Glomerular visceral epithelial cell (primary cell): Measurements from ENCODE around the gene NCOA3.
"Not testable (repeated sequence)": the region's sequence is repeated elsewhere in the genome, so short reads cannot be mapped to it uniquely, and the experiment has no call there.

Source experiments
- DNase-seq: peaks from one replicate; pipeline ENCODE4 v3.0.0-alpha.2; 2016; ENCODE audit errors: extremely low spot score

NCOA3 gene

GRCh38 chr20:47501482-47502270 is at the start of gene NCOA3:
TSS of gene NCOA3 (plus strand) at chr20:47501887. CDS start at chr20:47622248, 120,361 bp downstream.
- DNase-seq = peak; percentile 97

GRCh38 chr20:47452736-47453161 is 48.9 kb upstream of the NCOA3 start:
- no peak for DNase-seq

DNA sequence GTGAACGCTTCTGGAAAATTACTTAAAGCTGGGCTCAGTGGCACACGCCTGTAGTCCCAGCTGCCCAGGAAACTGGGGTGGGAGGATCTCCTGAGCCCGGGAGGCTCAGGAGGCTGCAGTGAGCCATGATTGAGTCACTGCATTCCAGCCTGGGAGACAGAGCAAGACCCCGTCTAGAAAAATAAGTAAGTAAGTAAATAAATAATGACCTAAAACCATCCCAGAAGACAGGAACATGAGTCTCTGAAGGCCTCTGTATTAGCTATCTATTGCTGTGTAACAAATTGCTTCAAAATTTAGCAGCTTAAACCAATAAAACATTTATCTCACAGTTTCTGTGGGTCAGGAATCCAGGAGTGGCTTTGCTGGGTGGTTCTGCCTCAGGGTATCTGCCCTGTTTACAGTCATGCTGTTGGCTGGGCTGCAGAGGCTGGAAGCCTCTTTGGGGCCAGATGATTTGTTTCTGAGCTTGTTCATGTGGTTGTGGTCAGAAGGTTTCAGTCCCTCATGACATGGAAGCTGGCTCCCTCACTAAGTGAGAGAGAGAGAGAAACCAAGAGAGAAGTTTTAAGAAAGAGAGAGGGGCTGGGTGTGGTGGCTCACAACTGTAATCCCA is 48.4 kb upstream of the NCOA3 start:
- DNase-seq = peak; percentile 90

DNA sequence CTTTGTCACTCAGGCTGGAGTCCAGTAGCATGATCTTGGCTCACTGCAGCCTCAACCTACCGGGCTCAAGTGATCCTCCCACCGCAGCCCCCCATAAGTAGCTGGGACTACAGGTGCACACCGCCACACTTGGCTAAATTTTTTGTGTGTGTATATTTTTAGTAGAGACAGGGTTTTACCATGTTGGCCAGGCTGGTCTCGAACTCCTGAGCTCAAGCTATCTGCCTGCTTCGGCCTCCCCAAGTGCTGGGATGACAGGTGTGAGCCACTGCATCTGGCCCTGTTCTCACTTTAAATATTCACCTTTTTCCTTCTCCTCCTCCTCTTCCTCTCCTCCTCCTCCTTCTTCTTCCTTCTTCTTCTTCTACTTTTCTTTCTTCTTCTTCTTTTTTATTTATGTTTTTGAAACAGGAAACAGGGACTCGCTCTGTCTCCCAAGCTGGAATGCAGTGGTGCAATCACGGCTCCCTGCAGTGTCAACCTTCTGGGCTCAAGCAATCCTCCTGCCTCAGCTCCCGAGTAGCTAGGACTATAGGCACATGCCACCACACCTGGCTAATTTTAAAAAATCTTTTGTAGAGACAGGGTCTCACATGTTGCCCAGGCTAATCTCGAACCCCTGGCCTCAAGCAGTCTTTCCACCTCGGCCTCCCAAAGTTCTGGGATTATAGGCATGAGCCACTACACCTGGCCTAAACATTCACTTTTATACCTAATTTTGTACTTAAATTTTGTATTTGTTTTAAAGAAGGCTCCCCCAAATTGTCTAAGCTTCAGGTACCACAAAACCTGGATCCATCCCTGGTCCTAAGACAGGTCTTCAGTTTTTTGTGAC is 47.2 kb upstream of the NCOA3 start:
- no peak for DNase-seq

- DNase-seq = no peak
These were observed 46.3 kb upstream of the NCOA3 start for GRCh38 chr20:47455133-47456040.

DNA sequence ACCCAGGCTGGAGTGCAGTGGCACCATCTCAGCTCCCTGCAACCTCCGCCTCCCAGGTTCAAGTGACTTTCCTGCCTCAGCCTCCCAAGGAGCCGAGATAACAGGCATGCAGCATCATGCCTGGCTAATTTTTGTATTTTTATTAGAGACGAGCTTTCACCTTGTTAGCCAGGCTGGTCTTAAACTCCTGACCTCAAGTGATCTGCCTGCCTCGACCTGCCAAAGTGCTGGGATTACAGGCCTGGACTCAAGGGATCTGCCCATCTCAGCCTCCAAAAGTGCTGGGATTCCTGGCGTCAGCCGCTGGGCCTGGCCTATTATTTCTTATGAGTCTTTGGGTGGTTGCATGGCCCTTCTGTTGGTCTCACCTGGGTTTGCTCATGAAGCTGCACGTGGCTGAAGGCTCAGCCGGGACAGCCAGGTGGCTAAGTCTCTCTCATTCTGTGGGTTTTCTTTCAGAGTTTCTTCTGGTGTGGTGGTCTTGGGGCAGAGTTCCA is 45.6 kb upstream of the NCOA3 start:
- DNase-seq = no peak

- peak; percentile 66 for DNase-seq
These were observed 44.5 kb upstream of the NCOA3 start for GRCh38 chr20:47456952-47457724.

DNA sequence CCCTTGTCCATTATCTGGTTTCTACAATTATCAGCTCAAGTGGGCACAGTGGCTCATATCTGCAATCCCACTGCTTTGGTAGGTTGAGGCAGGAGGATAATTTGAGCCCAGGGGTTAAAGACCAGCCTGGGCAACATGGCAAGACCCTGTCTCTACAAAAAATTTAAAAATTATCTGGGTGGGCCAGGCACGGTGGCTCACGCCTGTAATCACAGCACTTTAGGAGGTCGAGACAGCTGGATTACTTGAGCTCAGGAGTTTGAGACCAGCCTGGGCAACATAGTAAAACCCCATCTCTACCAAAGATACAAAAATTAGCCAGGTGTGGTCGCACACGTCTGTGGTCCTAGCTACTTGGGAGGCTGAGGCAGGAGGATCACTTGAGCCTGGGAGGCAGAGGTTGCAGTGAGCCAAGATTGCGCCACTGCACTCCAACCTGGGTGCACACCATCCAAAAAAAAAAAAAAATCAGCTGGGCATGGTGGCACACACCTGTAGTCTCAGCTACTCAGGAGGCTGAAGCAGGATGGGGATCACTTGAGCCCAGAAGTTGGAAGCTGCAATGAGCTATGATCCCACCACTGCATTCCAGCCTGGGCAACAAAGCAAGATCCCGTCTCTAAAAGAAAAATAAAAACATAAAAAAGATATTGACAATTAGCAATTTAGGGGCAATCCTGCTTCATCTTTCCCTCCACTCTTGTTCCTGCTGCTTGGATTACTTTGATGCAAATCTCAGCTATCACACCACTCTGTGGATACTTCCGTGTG is 43.2 kb upstream of the NCOA3 start:
- DNase-seq = not testable (repeated sequence)

DNA sequence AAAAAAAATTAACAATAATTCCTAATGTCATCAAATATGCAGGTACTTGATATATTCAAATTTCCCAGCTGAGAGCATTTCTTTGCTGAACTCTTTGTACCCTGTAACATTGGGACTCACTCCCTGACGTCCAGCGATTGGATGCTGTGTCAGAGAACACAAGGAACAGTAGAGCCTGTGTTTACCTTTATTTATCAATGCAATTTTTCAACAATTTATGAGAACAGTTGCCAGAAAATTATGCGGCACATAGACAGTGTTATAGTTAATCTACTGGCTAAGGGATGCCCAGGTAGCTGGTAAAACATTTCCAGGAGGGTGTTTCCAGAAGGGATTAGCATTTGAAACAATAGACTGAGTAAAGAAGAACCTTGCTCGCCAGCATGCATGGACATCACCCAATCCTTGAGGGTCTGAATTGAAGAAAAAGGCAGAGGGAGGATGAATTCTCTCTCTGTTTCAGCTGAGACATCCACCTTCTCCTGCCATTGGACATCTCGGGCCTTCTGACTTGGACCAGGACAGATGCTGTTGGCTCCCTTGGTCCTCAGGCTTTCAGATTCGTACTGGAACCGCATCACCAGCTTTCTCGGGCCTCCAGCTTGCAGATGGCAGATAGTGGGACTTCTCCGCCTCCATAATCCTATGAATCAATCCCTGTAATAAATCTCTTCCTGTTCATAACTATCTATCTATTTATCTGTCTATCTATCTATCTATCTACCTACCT is 42.2 kb upstream of the NCOA3 start:
- no peak for DNase-seq

GRCh38 chr20:47460761-47461112 is 41.0 kb upstream of the NCOA3 start:
- DNase-seq = not testable (repeated sequence)

DNA sequence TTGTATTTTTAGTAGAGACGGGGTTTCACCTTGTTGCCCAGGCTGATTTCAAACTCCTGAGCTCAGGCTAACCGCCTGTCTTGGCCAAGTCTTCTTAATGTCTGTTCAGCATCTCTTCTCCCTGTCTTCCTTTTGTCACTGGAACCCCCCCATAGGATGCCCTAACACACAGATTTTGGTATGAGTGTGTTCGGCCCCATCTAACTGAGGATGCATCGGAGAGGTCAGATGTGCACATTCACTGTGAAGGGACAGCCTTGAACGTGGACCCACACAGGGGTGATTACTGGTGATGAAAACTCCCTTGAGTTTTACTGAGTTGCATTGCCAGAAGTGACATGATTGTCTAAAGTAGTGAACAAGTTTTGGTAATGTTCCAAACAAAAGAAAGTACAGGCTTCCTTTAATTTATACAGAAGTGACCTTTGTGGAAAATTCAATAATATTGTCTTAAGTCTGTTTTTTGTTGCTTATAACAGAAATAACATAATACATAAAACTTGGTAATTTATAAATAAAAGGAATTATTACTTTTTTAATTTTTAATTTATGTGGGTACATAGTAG is 40.5 kb upstream of the NCOA3 start:
- no peak for DNase-seq

DNA sequence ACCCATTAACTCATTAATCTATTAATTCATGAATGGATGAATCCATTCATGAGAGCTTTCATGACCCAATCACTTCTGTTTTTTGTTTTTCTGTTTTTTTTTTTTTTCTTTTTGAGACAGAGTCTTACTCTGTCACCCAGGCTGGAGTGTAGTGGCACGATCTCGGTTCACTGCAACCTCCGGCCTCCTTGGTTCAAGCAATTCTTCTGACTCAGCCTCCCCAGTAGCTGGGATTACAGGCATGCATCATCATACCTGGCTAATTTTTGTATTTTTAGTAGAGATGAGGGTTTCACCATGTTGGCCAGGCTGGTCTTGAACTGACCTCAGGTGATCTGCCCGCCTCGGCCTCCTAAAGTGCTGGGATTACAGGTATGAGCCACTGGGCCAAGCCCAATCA is 39.8 kb upstream of the NCOA3 start:
- DNase-seq = not testable (repeated sequence)

- peak; percentile 96 for DNase-seq
These were observed 37.1 kb upstream of the NCOA3 start for GRCh38 chr20:47464380-47465101.

DNA sequence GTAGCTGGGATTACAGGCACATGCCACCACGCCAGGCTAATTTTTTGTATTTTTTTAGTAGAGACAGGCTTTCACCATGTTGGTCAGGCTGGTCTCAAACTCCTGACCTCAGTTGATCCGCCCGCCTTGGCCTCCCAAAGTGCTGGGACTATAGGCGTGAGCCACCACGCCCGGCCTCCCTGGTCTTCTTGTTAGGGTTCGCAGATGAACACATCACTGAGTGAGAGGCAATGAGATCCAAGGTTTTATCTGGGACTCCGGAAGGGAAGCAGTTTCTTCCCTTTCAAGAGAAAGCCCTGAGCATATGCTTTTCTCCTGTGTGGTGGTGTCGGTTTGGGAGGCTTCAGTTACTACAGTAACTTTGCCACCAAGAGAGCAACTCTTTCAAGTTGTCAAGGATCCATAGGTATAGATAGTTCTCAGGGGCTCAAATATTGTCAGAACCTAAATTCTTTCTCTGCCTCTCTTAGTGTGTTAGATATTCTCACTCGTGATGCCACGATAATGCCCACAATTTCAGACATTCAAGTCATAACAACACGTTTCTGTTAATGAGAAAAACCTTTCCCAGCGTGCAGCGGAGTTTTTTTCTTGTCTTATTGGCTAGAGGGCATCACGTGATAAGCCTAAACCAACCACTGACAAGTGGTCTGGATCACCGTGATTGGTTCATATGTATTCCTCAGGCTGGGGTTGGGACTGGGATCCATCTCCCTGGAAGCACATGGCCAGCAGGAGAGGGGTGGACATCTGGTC is 36.2 kb upstream of the NCOA3 start:
- no peak for DNase-seq

- no peak for DNase-seq
These were observed 35.5 kb upstream of the NCOA3 start for GRCh38 chr20:47466213-47466612.

DNA sequence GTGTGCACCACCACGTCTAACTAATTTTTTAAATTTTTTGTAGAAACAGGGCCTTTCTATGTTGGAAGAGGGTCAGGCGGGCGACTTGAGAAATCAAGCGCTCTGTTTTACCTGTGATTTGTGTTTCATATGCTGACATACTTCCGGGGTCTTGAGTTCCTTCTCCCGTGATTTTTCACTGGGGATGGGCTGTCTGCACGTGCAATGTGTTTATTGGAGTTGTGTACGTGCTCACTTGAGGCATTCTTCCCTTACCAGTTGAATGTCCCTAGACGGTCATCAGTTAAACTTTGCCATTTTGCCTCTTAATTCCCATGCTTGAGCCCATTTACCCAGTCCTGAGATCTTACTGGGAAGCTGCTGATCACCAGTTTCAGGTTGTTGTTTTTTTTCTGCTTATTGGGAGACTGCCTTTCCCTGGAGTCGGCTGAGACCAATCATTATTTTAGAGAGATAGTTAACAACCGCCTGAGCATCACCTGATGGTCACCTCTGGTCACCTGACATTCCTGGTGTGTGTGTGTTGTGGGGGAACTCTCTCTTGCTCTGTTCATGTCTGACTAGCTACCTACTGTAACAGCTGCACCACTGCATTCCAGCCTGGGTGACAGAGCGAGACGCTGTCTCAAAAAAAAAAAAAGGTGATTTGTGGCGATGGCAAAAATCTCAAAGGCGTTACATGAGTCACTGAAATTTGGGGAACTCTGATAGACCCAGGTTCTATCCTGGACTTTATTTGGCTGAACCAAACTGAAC is 34.8 kb upstream of the NCOA3 start:
- peak; percentile 59 for DNase-seq
